Glutamatergic neuron (in vitro differentiated cells): ENCODE results near the gene ACBD4. TPM values are rescaled to one million over a fixed set of nuclear protein-coding genes. Genes with fewer than 3 reads are reported as not detected.

Experiments used
- DNase-seq: peaks from one replicate; pipeline ENCODE4 v3.0.0; 2022
- H3K27ac Mint-ChIP-seq: one replicate; pipeline ENCODE4 v1.8.0; 2020; ENCODE audit warnings: mild to moderate bottlenecking, mixed read lengths, inconsistent platforms; ENCODE audit not compliant: unreplicated experiment
- H3K27me3 Mint-ChIP-seq: one replicate; pipeline ENCODE4 v1.8.0; 2020; ENCODE audit warnings: mild to moderate bottlenecking, moderate library complexity, mixed read lengths, inconsistent platforms; ENCODE audit not compliant: unreplicated experiment
- H3K36me3 Mint-ChIP-seq: one replicate; pipeline ENCODE4 v1.8.0; 2020; ENCODE audit warnings: mild to moderate bottlenecking, mixed read lengths, inconsistent platforms; ENCODE audit not compliant: unreplicated experiment
- H3K4me1 Mint-ChIP-seq: one replicate; pipeline ENCODE4 v1.8.0; 2020; ENCODE audit warnings: mild to moderate bottlenecking, low read depth, mixed read lengths, inconsistent platforms; ENCODE audit not compliant: unreplicated experiment
- H3K4me3 Mint-ChIP-seq: one replicate; pipeline ENCODE4 v1.8.0; 2020; ENCODE audit warnings: mild to moderate bottlenecking, mixed read lengths, inconsistent platforms; ENCODE audit not compliant: unreplicated experiment
- H3K9me3 Mint-ChIP-seq: one replicate; pipeline ENCODE4 v1.8.0; 2020; ENCODE audit warnings: mild to moderate bottlenecking, moderate library complexity, mixed read lengths, inconsistent platforms; ENCODE audit not compliant: unreplicated experiment
- total RNA-seq: library from RNA; stranded (reverse); fragmentation: NEBNext Ultra II Directional; extraction: Animal tissue kit (Norgen Biotek cat#: 25700); gene quantifications from one replicate; pipeline ENCODE4 v1.2.1, GENCODE V29; 2021; ENCODE audit not compliant: unreplicated experiment
- TF ChIP-seq, protein P1 (sequence below): fragments of 200-600 bp; sonication (generic); IDR thresholded peaks from one replicate; pipeline ENCODE4 v1.5.0; 2021; ENCODE audit not compliant: partially characterized antibody, unreplicated experiment

Gene ACBD4
- total RNA-seq, 1 donor from 2014 or later = 3.7 TPM

DNA sequence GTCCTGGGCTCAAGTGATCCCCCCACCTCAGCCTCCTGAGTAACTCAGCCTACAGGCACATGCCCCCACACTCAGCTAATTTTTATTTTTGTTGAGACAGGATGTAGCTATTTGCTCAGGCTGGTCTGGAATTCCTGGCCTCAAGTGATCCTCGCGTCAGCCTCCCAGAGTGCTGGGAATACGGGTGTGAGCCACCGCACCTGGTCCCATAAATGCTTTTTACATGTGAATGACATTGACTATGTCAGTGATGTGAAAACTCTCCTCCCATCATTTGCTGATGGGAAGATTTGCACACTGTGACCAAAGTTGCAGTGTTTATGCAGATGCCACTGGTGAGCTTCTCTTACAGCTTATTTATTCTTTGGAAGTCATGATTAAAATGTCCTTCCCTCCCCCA, 18.2 kb upstream of the ACBD4 start:
- no peaks in the 10 kb centered on the region for H3K9me3 Mint-ChIP-seq
- no peak overlapping the region for H3K4me3 Mint-ChIP-seq
- H3K36me3 Mint-ChIP-seq = no peaks in the 10 kb centered on the region
- peaks cover 9% of the 10 kb centered on the region for H3K4me1 Mint-ChIP-seq
- peaks cover 2% of the 10 kb centered on the region for H3K27me3 Mint-ChIP-seq
- TF ChIP-seq, protein P1, sequence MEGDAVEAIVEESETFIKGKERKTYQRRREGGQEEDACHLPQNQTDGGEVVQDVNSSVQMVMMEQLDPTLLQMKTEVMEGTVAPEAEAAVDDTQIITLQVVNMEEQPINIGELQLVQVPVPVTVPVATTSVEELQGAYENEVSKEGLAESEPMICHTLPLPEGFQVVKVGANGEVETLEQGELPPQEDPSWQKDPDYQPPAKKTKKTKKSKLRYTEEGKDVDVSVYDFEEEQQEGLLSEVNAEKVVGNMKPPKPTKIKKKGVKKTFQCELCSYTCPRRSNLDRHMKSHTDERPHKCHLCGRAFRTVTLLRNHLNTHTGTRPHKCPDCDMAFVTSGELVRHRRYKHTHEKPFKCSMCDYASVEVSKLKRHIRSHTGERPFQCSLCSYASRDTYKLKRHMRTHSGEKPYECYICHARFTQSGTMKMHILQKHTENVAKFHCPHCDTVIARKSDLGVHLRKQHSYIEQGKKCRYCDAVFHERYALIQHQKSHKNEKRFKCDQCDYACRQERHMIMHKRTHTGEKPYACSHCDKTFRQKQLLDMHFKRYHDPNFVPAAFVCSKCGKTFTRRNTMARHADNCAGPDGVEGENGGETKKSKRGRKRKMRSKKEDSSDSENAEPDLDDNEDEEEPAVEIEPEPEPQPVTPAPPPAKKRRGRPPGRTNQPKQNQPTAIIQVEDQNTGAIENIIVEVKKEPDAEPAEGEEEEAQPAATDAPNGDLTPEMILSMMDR = no peak
- no peak for DNase-seq
- no peak overlapping the region for H3K27ac Mint-ChIP-seq

DNA sequence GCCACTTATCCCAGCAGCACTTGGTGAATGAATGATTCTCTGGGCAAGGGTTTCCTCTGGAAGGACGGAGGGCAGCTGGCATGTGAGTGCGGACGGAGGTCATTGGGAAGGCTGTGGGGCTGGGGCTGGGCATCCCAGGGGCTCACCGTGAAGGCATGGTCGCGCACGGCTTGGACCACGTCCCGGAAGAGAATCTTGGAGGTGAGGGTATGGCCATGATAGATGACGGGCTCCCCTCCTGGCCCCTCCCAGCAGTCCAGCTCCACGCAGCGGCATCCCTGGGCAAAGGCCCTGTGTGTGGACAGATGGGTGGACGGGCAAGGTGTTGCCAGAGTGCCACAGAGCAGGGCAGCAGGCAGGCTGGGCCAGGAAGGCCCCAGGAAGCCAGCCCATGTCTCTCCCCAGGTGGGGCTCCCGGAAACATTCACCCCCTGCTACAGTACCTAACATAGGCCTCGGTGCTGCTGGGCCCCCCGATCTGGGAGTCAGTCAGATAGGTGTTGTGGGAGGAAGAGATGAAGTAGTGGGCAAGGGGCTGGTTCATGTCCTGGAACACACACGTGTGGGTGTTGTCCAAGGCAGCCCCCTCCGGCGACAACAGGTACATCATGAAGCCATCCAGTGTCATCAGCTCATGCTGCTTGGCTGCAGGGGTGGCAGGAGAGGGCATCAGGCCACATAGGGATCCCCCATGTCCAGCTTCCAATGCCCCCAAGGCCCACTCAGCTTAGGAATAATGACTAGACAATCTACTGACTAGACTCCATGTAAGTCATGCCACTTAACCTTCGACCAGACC, 17.4 kb upstream of the ACBD4 start:
- no peak for DNase-seq
- Mint-ChIP-seq H3K4me3 (no peak overlapping the region), H3K9me3 (no peaks in the 10 kb centered on the region), H3K36me3 (no peaks in the 10 kb centered on the region), H3K27me3 (peaks cover 2% of the 10 kb centered on the region), H3K27ac (no peak overlapping the region), H3K4me1 (peaks cover 9% of the 10 kb centered on the region)
- TF ChIP-seq, protein P1 = no peak

DNA sequence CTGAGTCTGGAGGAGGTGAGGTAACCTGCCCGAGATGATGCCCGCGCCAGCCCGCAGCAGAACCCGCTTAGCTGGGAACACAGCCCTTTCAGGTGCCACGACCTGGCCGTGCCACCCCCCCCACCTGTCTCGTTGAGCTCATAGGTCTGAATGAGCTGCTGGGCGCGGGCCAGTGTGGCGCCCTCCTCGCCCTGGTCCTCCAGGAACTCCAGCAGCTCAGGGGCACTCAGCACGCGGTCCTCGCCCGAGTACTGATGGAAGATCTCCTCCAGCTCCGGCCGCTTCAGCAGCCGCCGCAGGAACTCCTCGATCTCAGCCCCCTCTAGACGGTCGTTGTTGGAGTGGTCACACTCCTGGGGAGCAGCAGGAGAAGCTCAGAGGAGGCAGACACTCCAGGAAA, 16.8 kb upstream of the ACBD4 start:
- TF ChIP-seq, protein P1 = no peak
- DNase-seq = no peak
- H3K27ac Mint-ChIP-seq = no peak overlapping the region
- no peaks in the 10 kb centered on the region for H3K9me3 Mint-ChIP-seq
- H3K4me1 Mint-ChIP-seq = peaks cover 13% of the 10 kb centered on the region
- no peak overlapping the region for H3K4me3 Mint-ChIP-seq
- H3K27me3 Mint-ChIP-seq = peaks cover 2% of the 10 kb centered on the region
- H3K36me3 Mint-ChIP-seq = no peaks in the 10 kb centered on the region

DNA sequence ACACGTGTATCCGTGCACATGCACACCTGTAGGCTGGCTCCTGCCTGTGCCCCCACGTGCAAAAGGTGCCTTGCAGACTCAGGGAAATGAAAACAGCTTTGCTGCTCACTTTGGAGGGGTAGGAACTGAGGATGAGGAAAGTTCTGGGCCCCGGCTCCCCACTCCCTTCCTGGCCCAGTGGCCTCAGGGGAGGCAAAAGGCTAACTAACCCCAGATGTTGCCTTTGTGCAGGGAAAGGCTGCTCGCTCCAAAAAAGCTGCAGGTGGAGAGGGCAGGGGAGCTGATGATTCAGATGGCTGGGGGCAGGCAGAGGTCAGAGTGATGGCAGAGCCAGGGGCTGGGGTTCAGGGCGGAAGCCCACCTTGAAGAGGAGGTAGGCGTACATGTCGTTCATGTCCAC, 15.5 kb upstream of the ACBD4 start:
- Mint-ChIP-seq H3K27ac (no peak overlapping the region), H3K27me3 (peaks cover 4% of the 10 kb centered on the region), H3K9me3 (no peaks in the 10 kb centered on the region), H3K4me1 (peaks cover 13% of the 10 kb centered on the region), H3K4me3 (no peak overlapping the region), H3K36me3 (no peaks in the 10 kb centered on the region)
- TF ChIP-seq, protein P1 = no peak
- no peak for DNase-seq

DNA sequence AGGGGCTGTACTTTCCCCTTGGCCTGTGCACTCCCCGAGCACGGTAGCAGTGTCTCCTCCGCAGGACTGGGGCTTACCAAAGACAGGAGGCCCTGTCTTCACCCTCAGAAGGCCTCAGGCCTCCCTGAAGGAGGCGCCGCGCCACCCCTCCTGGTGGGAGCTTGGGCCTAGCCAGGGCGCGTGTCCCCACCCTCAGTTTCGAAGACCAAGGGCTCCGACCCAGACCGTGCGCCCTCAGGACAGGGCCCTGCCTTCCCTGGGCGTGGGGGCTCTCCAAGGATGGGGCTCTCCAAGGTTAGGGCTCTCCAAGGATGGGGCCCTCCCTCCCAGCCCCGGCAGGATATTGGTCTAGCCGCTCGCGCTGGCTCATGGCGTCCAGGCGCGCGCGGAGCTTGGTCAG, 14.9 kb upstream of the ACBD4 start:
- H3K4me1 Mint-ChIP-seq = peaks cover 12% of the 10 kb centered on the region
- H3K9me3 Mint-ChIP-seq = no peaks in the 10 kb centered on the region
- no peak overlapping the region for H3K27ac Mint-ChIP-seq
- TF ChIP-seq, protein P1 = no peak
- no peaks in the 10 kb centered on the region for H3K36me3 Mint-ChIP-seq
- no peak for DNase-seq
- no peak overlapping the region for H3K4me3 Mint-ChIP-seq
- H3K27me3 Mint-ChIP-seq = peaks cover 6% of the 10 kb centered on the region
